ENCODE data around the gene PNMA6F. TPM values are rescaled to one million over a fixed set of nuclear protein-coding genes. Genes with fewer than 3 reads are reported as not detected.
"Not testable (repeated sequence)": the region's sequence is repeated elsewhere in the genome, so short reads cannot be mapped to it uniquely, and the experiment has no call there.

The PNMA6F gene
- total and polyA plus RNA-seq, 12 donors = 0.14 to 1.1 (median 0.40) TPM; not detected in 5

GRCh38 chrX:153302796-153303195 is 18.8 kb downstream of the PNMA6F start:
- H3K9me3 ChIP-seq (replicated peaks in 1 of 3) = no peaks in the 10 kb centered on the region
- DNase-seq = no peak
- H3K27me3 ChIP-seq = no peaks in the 10 kb centered on the region
- H3K4me1 ChIP-seq (replicated peaks in 1 of 2) = peaks cover 0 to 8% of the 10 kb centered on the region in 2 donors
- intact Hi-C loops (cut with DNase I) = no loop called here
- WGBS, 4 donors = 71 to 91% (median 74%) methylated on average over 4 of the region's 4 CpGs; no CpG with 5 or more reads in 1 of the 4 donors
- no peak overlapping the region for H3K4me3 ChIP-seq
- no peaks in the 10 kb centered on the region for H3K36me3 ChIP-seq (replicated peaks in 1 of 2)
- TF ChIP-seq CTCF (IDR thresholded peaks at IDR 0.05) (no peak), POLR2A (IDR thresholded peaks at IDR 0.05) (no peak)
- H3K27ac ChIP-seq = no peak overlapping the region

- intact Hi-C loops (cut with DNase I) = no loop called here
- 73 to 76% (median 75%) methylated on average over 3 of the region's 3 CpGs for WGBS, 4 donors
- no peak for DNase-seq
- Histone ChIP-seq H3K27me3 (no peaks in the 10 kb centered on the region), H3K27ac (no peak overlapping the region), H3K4me1 (replicated peaks in 1 of 2) (no peaks in the 10 kb centered on the region), H3K4me3 (no peak overlapping the region), H3K9me3 (replicated peaks in 1 of 3) (no peaks in the 10 kb centered on the region), H3K36me3 (replicated peaks in 1 of 2) (no peaks in the 10 kb centered on the region)
- TF ChIP-seq POLR2A (IDR thresholded peaks at IDR 0.05) = no peak
- no peak for TF ChIP-seq CTCF (IDR thresholded peaks at IDR 0.05)
These were observed 19.8 kb downstream of the PNMA6F start for GRCh38 chrX:153301746-153302145.

- TF ChIP-seq POLR2A (IDR thresholded peaks at IDR 0.05) = no peak
- no peak for TF ChIP-seq CTCF (IDR thresholded peaks at IDR 0.05)
- no peak overlapping the region for H3K4me3 ChIP-seq
- H3K4me1 ChIP-seq (replicated peaks in 1 of 2) = no peaks in the 10 kb centered on the region
- intact Hi-C loops (cut with DNase I) = no loop called here
- no peak for DNase-seq
- H3K27me3 ChIP-seq = no peaks in the 10 kb centered on the region
- WGBS, 4 donors = 68 to 93% (median 74%) methylated on average over 4 to 5 of the region's 5 CpGs
- H3K27ac ChIP-seq = no peak overlapping the region
- no peaks in the 10 kb centered on the region for H3K9me3 ChIP-seq (replicated peaks in 1 of 3)
- no peaks in the 10 kb centered on the region for H3K36me3 ChIP-seq (replicated peaks in 1 of 2)
These were observed 21.7 kb downstream of the PNMA6F start for GRCh38 chrX:153299855-153300254.

GRCh38 chrX:153297376-153297775 is 24.2 kb downstream of the PNMA6F start:
- H3K27me3 ChIP-seq = no peaks in the 10 kb centered on the region
- intact Hi-C loops (cut with DNase I) = no loop called here
- TF ChIP-seq POLR2A (IDR thresholded peaks at IDR 0.05) (no peak), CTCF (IDR thresholded peaks at IDR 0.05) (no peak)
- no peak overlapping the region for H3K27ac ChIP-seq
- no peaks in the 10 kb centered on the region for H3K9me3 ChIP-seq (replicated peaks in 1 of 3)
- DNase-seq = no peak
- H3K4me1 ChIP-seq (replicated peaks in 1 of 2) = no peaks in the 10 kb centered on the region
- 57 to 82% (median 71%) methylated on average over 1 of the region's 1 CpG for WGBS, 4 donors
- no peak overlapping the region for H3K4me3 ChIP-seq
- H3K36me3 ChIP-seq (replicated peaks in 1 of 2) = no peaks in the 10 kb centered on the region

GRCh38 chrX:153293485-153294071 is 28.0 kb downstream of the PNMA6F start:
- DNase-seq; H3K36me3 ChIP-seq (replicated peaks in 1 of 2); H3K27me3 ChIP-seq; intact Hi-C loops (cut with DNase I); H3K4me1 ChIP-seq (replicated peaks in 1 of 2); H3K27ac ChIP-seq; H3K9me3 ChIP-seq (replicated peaks in 1 of 3); H3K4me3 ChIP-seq: not testable (repeated sequence)
- 54 to 73% (median 68%) methylated on average over 3 to 4 of the region's 8 CpGs for WGBS, 4 donors

- intact Hi-C loops (cut with DNase I) = not testable (repeated sequence)
These were observed 32.8 kb downstream of the PNMA6F start for GRCh38 chrX:153288807-153289206.

GRCh38 chrX:153285678-153286077 is 35.9 kb downstream of the PNMA6F start:
- intact Hi-C loops (cut with DNase I); H3K4me3 ChIP-seq; H3K9me3 ChIP-seq (replicated peaks in 1 of 3); H3K27me3 ChIP-seq; H3K36me3 ChIP-seq (replicated peaks in 1 of 2); H3K4me1 ChIP-seq (replicated peaks in 1 of 2); DNase-seq; H3K27ac ChIP-seq: not testable (repeated sequence)
- WGBS, 4 donors = no CpG with 5 or more reads among the region's 8 CpGs

More at GRCh38 chrX:153288807-153289206, 32.8 kb downstream of the PNMA6F start:
- H3K9me3 ChIP-seq (replicated peaks in 1 of 3); H3K27ac ChIP-seq; H3K36me3 ChIP-seq (replicated peaks in 1 of 2); H3K4me1 ChIP-seq (replicated peaks in 1 of 2); H3K27me3 ChIP-seq; DNase-seq; H3K4me3 ChIP-seq: not testable (repeated sequence)
- WGBS, 4 donors = no CpG with 5 or more reads among the region's 2 CpGs

All from adrenal gland (tissue), 12 donors.